Hematopoietic multipotent progenitor cell treated with erythropoietin and hydrocortisone succinate and interleukin-3 and kit ligand, for 6 days (in vitro differentiated cells): ENCODE data around the gene ANKZF1.
"Not testable (repeated sequence)": the region's sequence is repeated elsewhere in the genome, so short reads cannot be mapped to it uniquely, and the experiment has no call there.

Experiments used
- DNase-seq: peaks from one replicate; pipeline ENCODE4 v3.0.0-alpha.2; 2015

The ANKZF1 gene

DNA sequence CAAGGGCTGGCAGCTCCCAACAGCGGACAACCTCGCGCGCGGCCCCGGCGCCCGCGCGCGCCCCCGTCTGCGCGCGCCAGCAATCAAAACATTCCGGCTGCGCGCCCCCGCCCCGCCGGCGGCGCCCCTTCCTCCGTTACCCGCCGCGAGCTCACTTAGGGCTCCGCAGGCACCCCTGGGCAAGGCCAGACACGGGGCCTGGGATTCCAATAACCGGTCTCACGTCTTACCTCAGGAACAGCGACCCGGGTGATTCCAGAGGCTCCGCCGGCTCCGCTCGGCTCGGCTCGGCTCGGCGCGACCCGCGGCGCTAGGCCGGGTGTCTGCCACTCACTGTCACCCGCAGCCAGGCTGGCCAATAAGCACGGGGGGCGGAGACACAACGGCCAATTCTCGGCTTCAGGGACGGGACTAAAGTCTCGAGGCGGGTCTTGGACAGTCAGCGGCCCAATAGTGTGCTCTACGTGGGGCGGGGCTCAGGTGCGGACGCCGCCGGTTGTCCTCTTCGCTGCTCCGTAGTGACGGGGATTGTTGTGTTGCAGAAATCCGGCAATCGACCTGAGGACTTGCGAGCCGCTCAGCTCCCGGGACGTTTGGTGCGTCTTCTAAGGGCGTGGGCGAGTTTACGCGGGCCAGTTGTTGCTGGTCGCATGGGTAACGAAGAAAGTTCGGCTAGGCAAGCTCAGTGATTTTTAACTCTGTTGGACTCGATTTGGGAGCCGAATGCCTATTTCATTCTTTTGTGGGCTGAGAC is at the start of gene ANKZF1, which contains the start of gene ATG9A:
ANKZF1 (plus strand) TSS at position 502 of the 754 bp plus-strand sequence. CDS start 452 bp downstream, outside the sequence.
ATG9A (minus strand) TSS at position 332 of the 754 bp plus-strand sequence. CDS start 1,612 bp downstream, outside the sequence.
- DNase-seq: peak; percentile 100

- DNase-seq: peak; percentile 0
Observed at GRCh38 chr2:219180961-219181360, 48.6 kb upstream of the ANKZF1 start.

DNA sequence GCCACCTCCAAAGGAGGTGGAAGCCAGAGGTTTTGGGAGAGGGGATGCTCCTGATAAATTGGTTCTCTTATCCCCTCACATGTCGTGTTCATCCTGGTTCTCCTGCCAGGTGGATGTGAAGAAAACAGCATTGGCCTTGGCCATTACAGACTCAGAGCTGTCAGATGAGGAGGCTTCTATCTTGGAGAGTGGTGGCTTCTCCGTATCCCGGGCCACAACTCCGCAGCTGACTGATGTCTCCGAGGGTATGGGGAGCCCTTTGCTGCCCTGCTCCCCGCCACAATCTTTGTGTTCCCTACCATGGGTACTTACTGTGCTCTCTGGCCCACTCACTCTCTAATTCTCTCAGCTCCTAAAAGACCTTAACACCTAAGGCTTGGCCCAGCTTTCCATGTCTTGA is 48.1 kb upstream of the ANKZF1 start:
- DNase-seq: peak; percentile 0

- peak; percentile 18 for DNase-seq
Observed at GRCh38 chr2:219182331-219183150, 47.1 kb upstream of the ANKZF1 start.

GRCh38 chr2:219183151-219183772 is 46.3 kb upstream of the ANKZF1 start:
- DNase-seq: no peak

GRCh38 chr2:219184121-219184520 is 45.5 kb upstream of the ANKZF1 start:
- DNase-seq: no peak

DNA sequence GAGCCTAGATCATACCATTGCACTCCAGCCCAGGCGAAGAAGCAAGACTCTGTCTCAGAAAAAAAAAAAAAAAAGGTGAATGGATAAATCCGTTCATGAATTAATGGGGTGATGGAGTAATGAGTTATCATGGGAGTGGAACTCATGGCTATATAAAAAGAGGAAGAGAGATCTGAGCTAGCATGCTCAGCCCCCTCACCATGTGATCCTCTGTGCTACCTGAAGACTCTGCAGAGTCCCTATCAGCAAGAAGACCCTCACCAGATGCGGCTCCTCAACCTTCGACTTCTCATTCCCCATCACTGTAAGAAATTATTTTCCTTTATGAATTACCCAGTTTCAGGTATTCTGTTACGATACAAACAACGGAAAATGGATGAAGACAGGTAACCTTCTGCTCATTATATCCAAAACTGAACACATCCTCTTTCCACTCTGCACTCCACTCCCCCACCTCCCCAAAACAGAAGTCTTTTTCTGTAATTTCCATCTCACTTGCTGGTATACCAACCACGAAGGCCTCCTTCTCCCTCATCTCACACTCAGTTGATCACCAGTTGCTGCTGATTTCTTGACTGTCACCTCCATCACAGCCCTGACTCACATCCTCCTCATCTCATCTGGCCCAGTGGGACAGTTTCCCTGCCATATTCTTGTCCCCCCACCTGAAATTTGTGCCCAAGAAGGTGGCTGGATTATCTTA is 42.7 kb upstream of the ANKZF1 start:
- no peak for DNase-seq

DNA sequence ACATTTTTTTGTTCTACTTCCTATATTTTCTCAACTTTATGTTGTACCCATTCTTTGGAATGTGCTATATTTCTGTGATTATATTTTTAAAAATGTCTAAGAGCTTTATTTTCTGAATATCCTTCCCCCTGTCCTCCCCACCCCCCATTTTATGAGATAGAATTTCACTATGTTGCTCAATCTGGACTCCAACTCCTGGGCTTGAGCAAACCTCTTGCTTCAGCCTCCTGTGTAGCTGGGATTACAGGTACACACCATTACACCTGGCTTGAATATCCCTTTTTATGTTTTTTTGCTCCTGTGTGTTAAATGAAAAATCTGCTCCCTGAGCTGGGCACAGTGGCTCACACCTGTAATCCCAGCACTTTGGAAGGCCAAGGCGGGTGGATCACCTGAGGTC is 32.2 kb upstream of the ANKZF1 start:
- DNase-seq: no peak

GRCh38 chr2:219198974-219199373 is 30.6 kb upstream of the ANKZF1 start:
- DNase-seq: no peak

DNA sequence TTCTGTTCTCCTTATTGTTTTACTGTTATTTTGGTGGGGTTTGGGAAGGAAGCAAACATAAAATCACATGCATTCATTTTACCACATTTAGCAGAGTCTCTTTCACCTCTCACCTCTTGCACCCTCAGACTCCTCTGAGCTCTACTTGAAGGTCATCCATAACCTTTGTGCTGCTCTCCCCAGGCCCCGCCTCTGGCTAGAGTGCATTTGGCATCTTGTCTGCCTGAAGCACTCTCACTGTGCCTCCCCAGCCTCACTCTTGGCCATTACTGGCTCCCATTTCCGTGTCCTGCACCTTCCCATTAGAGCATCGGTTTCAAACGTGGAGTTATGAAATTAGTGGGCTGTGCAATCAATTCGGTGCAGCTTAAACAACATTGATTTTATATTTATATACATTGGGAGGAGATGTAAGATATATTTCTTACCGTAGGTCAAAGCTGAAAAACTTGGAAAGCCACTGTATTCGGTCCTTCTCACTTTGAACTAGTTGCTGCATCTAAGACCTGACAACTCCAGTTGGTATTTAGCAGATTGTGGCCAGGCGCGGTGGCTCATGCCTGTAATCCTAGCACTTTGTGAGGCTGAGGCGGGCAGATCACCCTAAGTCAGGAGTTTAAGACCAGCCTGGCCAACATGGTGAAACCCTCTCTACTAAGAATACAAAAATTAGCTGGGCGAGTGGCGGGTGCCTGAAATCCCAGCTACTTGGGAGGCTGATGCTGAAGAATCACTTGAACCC is 30.0 kb upstream of the ANKZF1 start:
- peak; percentile 0 for DNase-seq

DNA sequence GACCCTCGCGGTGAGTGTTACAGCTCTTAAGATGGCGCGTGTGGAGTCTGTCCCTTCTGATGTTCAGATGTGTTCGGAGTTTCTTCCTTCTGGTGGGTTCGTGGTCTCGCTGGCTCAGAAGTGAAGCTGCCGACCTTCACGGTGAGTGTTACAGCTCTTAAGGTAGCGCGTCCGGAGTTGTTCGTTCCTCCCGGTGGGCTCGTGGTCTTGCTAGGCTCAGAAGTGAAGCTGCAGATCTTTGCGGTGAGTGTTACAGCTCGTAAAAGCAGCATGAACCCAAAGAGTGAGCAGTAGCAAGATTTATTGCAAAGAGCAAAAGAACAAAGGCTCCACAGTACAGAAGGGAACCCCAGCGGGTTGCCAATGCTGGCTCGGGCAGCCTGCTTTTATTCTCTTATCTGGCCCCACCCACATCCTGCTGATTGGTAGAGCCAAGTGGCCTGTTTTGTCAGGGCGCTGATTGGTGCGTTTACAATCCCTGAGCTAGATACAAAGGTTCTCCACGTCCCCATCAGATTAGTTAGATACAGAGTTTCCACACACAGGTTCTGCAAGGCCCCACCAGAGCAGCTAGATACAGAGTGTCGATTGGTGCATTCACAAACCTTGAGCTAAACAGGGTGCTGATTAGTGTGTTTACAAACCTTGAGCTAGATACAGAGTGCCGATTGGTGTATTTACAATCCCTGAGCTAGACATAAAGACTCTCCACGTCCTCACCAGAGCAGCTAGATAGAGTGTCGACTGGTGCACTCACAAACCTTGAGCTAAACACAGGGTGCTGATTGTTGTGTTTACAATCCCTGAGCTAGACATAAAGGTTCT is 28.9 kb upstream of the ANKZF1 start:
- peak; percentile 0 for DNase-seq

GRCh38 chr2:219201331-219201730 is 28.3 kb upstream of the ANKZF1 start:
- not testable (repeated sequence) for DNase-seq

DNA sequence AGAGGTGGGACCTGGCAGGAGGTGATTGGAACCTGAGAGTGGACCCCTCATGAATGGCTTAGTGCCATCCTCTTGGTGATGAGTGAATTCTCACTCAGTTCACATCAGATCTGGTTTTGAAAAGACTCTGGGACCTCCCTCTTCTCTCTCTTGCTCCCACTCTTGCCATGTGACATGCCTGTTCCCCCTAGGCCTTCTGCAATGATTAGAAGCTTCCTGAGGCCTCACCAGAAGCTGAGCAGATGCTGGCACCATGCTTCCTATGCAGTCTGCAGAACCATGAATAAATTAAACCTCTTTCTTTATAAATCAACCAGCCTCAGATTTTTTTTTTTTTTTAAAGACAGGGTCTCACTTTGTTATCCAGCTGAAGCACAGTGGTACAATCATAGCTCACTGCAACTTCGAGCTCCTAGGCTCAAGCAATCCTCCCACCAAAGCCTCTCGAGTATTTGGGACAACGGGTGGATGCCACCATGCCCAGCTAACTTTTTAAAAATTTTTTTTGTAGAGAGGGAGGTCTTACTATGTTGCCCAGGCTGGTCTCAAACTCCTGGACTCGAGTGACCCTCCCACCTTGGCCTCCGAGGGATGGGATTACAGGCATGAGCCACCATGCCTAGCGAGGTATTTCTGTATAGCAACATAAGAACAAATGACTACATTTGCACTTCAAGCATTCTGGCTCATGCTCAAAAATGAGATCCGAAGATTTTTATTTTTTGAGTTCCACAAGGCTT is 25.0 kb upstream of the ANKZF1 start:
- peak; percentile 3 for DNase-seq

DNA sequence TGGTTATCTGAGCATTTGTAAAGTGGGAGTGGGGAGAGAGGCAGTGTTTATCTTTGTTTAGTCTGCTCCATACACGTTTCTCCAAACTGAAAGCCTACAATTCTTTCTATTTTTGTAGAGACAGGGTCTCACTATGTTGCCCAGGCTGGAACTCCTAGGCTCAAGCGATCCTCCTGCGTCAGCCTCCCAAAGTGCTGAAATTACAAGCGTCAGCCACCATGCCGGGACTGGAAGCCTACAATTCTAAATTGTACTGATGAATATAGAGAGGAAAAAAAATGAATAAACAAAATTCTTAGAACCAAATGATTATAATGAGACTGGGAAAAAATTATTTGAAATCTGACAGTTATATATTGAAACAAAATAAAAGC is 24.5 kb upstream of the ANKZF1 start:
- DNase-seq: peak; percentile 0

- no peak for DNase-seq
Observed at GRCh38 chr2:219205981-219206327, 23.7 kb upstream of the ANKZF1 start.

DNA sequence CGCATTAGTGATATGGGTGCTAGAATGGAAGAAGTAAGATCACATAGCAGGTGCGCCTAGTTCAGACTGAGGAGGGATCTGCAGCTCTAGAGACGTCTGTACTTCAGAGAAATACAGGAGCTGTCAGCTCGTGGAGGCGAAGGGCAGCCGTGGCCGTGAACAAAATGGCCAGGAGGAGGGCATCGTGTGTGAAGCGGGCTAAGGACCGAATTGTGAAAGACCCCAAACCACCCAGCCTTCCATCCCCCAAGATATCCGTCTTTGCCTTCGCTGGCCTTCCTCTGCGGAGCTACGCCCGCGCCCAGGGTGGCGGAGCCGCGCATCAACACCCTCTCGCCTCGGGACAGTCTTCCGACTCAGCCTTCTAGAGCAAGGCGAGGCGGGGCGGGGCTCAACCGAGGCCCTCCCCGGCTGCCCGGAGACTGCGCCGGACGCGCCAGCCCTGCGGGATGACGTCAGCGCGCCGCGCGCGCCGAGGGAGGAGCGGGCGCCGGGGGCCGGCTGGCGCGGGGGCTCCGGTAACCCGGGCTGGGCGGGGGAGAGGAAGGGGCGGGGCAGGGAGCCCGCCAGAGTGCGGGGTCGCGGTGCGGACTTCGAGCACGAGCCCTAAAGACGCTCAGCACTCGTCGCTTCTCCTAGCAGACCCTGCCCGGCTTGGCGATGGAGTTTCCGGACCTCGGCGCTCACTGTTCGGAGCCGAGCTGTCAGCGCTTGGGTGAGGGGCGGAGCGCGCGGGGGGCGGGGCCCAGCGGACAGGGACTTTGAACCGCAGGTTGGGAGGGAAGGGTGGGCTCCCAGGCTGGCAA is 23.1 kb upstream of the ANKZF1 start, which contains the start of gene ZFAND2B:
ZFAND2B (plus strand) TSS at position 455 of the 806 bp plus-strand sequence; CDS start at position 661, 206 bp downstream.
- DNase-seq: peak; percentile 97

DNA sequence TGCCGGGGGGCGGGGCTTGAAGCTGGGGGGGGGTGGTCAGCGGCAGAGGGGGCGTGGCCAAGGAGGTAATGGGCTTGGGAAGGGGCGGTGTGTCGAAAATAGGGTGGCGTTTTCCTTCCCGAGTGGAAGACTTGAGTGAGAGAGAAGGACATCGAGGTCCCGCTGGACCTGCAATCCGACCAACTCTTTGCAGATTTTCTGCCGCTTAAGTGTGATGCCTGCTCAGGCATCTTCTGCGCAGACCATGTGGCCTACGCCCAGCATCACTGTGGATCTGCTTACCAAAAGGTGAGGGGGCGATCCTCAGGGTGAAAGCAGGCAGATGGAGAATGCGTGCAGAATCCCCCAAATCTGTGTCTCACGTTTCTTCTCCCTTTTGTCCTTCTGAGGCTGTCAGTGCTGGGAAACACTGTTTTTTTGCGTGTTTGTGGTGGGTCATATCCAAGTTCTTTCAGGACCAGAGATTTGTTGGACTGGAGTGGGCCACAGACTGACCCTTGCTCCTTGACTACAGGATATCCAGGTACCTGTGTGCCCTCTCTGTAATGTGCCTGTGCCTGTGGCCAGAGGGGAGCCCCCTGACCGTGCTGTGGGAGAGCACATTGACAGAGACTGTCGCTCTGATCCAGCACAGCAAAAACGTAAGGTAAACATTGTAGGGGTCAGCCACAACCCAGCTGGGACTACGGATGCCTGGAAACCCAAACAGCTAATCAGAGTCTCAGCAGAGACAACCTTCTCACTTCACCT is 22.3 kb upstream of the ANKZF1 start:
- no peak for DNase-seq

DNA sequence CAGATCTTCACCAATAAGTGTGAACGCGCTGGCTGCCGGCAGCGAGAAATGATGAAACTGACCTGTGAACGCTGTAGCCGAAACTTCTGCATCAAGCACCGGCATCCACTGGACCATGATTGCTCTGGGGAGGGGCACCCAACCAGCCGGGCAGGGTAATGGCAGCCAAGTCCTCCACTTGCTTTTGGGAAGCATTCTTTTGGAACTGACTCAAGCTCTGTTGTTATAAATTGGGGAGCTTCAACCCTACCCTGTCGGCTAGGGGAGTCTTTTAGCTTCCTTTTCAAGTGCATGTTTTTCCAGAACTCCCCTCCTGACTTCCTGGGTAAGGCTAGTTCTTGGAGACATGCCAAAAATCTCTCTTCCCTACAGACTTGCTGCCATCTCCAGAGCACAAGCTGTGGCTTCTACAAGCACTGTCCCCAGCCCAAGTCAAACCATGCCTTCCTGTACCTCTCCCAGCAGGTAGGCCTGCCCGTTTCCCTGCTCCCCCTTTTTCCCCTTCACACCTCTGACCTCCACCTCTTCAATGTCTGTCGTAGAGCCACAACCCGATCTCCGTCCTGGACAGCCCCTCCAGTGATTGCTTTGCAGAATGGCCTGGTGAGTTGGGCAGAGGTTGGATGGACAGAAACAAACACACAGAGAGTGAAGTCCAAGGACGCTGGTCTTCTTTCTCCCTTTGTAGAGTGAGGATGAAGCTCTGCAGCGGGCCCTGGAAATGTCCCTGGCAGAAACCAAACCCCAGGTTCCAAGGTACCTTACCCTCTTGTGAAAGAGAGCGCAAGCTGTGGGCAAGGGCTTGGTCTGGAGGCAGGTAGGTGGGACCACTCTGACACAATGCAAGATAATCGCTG is 21.5 kb upstream of the ANKZF1 start:
- peak; percentile 31 for DNase-seq
